IMR-90 (cell line): ENCODE results near the gene GCNT2. TPM values are rescaled to one million over a fixed set of nuclear protein-coding genes. Genes with fewer than 3 reads are reported as not detected.

Experiments
- ATAC-seq: fragments of 200-7000 bp; cut with Tn5 transposase; 2 replicates; pipeline ENCODE4 v1.9.1; 2020; ENCODE audit warnings: low read depth, mild to moderate bottlenecking, moderate library complexity
- BruUV-seq: library from RNA; stranded (reverse); fragments of 400-500 nt; replicated peaks from 2 replicates; lab custom pipeline; 2021; lab: Mats Ljungman, UMichigan
- CTCF ChIA-PET: fragments of 300-600 bp; formaldehyde crosslinking; extraction: SDS; loops from one replicate; lab custom pipeline; 2021; ENCODE audit warnings: antibody characterized with exemption; lab: Yijun Ruan, JAX
- POLR2A ChIA-PET: fragments of 300-600 bp; sonication (Branson Sonifier 250); formaldehyde crosslinking; loops from one replicate; lab custom pipeline; 2022; ENCODE audit warnings: antibody characterized with exemption; ENCODE audit not compliant: unreplicated experiment; lab: Charles Lee
- DNase-seq: peaks from one replicate; pipeline ENCODE4 v3.0.0; 2013
- H2AFZ ChIP-seq: replicated peaks from 2 replicates; pipeline ENCODE3; 2013; ENCODE audit warnings: low read length, mild to moderate bottlenecking; ENCODE audit not compliant: poor library complexity
- H2AK5ac ChIP-seq: 2 replicates; pipeline ENCODE4 v1.6.1; 2013; ENCODE audit warnings: low read depth, low read length, inconsistent platforms
- H2AK9ac ChIP-seq: replicated peaks from 2 replicates; pipeline ENCODE3; 2013; ENCODE audit warnings: mild to moderate bottlenecking, low read depth, low read length, moderate library complexity; ENCODE audit not compliant: poor library complexity
- H2BK120ac ChIP-seq: 2 replicates; pipeline ENCODE4 v1.6.1; 2013; ENCODE audit warnings: low read depth, low read length, inconsistent platforms
- H2BK15ac ChIP-seq: 3 replicates; pipeline ENCODE4 v1.6.1; 2013; ENCODE audit warnings: low read depth, low read length, inconsistent platforms
- H2BK20ac ChIP-seq: 2 replicates; pipeline ENCODE4 v1.6.1; 2013; ENCODE audit warnings: low read depth, mild to moderate bottlenecking, inconsistent platforms, low read length, moderate library complexity
- H2BK5ac ChIP-seq: 2 replicates; pipeline ENCODE4 v1.6.1; 2013; ENCODE audit warnings: mild to moderate bottlenecking, low read depth, low read length, inconsistent platforms; ENCODE audit not compliant: poor library complexity, severe bottlenecking
- H3K14ac ChIP-seq: replicated peaks from 2 replicates; pipeline ENCODE4 v1.6.1; 2013; ENCODE audit warnings: low read depth, low read length, inconsistent platforms
- H3K18ac ChIP-seq: 2 replicates; pipeline ENCODE4 v1.6.1; 2013; ENCODE audit warnings: low read depth, low read length, control low read depth
- H3K23ac ChIP-seq: 2 replicates; pipeline ENCODE4 v1.6.1; 2013; ENCODE audit warnings: low read depth, low read length, inconsistent platforms
- H3K27ac ChIP-seq: 2 replicates; pipeline ENCODE4 v1.5.1; 2013; ENCODE audit warnings: mild to moderate bottlenecking, control low read depth, low read length; ENCODE audit not compliant: insufficient read depth
- H3K27me3 ChIP-seq: 2 replicates; pipeline ENCODE4 v1.6.1; 2013; ENCODE audit warnings: low read length; ENCODE audit not compliant: control insufficient read depth, insufficient read depth
- H3K36me3 ChIP-seq: 2 replicates; pipeline ENCODE4 v1.6.1; 2013; ENCODE audit warnings: low read length, mixed read lengths; ENCODE audit not compliant: control insufficient read depth, insufficient read depth
- H3K4ac ChIP-seq: 2 replicates; pipeline ENCODE4 v1.6.1; 2013; ENCODE audit warnings: low read depth, low read length, inconsistent platforms
- H3K4me1 ChIP-seq: 2 replicates; pipeline ENCODE4 v1.6.1; 2013; ENCODE audit warnings: low read length, mixed read lengths; ENCODE audit not compliant: control insufficient read depth, insufficient read depth
- H3K4me2 ChIP-seq: 2 replicates; pipeline ENCODE4 v1.6.1; 2013; ENCODE audit warnings: low read depth, mild to moderate bottlenecking, control low read depth, low read length, moderate library complexity
- H3K4me3 ChIP-seq: 2 replicates; pipeline ENCODE4 v1.5.1; 2013; ENCODE audit warnings: low read depth, mild to moderate bottlenecking, control low read depth, low read length, moderate library complexity; ENCODE audit not compliant: insufficient read depth
- H3K56ac ChIP-seq: 2 replicates; pipeline ENCODE4 v1.6.1; 2013; ENCODE audit warnings: low read length, inconsistent platforms; ENCODE audit not compliant: insufficient read depth; ENCODE audit errors: extremely low read depth
- H3K79me1 ChIP-seq, 2 experiments: 2 replicates each; pipeline ENCODE4 v1.6.1; 2013; ENCODE audit warnings: low read length in 2 of 2, inconsistent platforms in 1 of 2, low read depth in 1 of 2
- H3K9ac ChIP-seq: 2 replicates; pipeline ENCODE4 v1.6.1; 2013; ENCODE audit warnings: low read depth, low read length, control low read depth
- H3K9me1 ChIP-seq: 2 replicates; pipeline ENCODE4 v1.6.1; 2013; ENCODE audit warnings: low read length, inconsistent platforms; ENCODE audit not compliant: insufficient read depth
- H3K9me3 ChIP-seq: 2 replicates; pipeline ENCODE4 v1.6.1; 2013; ENCODE audit warnings: low read length; ENCODE audit not compliant: control insufficient read depth, insufficient read depth
- H4K20me1 ChIP-seq: 2 replicates; pipeline ENCODE4 v1.6.1; 2013; ENCODE audit warnings: low read length, inconsistent platforms; ENCODE audit not compliant: insufficient read depth
- H4K5ac ChIP-seq: 2 replicates; pipeline ENCODE4 v1.6.1; 2013; ENCODE audit warnings: mild to moderate bottlenecking, low read depth, low read length, control low read depth
- H4K8ac ChIP-seq, 2 experiments: 2 replicates each; pipeline ENCODE4 v1.6.1; 2013; ENCODE audit warnings: low read depth in 2 of 2, low read length in 2 of 2, control low read depth in 1 of 2, inconsistent platforms in 1 of 2
- H4K91ac ChIP-seq: 2 replicates; pipeline ENCODE4 v1.6.1; 2013; ENCODE audit warnings: low read depth, low read length, inconsistent platforms; ENCODE audit not compliant: insufficient read depth
- BHLHE40 ChIP-seq: fragments of 150-350 bp; IDR thresholded peaks from 2 replicates; pipeline ENCODE4 v1.6.1; 2016; ENCODE audit warnings: mild to moderate bottlenecking, low read depth, low read length
- CEBPB ChIP-seq: IDR thresholded peaks from 2 replicates; pipeline ENCODE4 v1.6.1; 2012; ENCODE audit warnings: low read depth, low read length, improper control_type of control experiment
- CHD1 ChIP-seq: IDR thresholded peaks from 2 replicates; pipeline ENCODE4 v1.6.1; 2012; ENCODE audit warnings: low read depth, low read length, improper control_type of control experiment
- MXI1 ChIP-seq: IDR thresholded peaks from 2 replicates; pipeline ENCODE4 v1.6.1; 2012; ENCODE audit warnings: low read depth, mild to moderate bottlenecking, low read length, moderate library complexity, borderline replicate concordance
- dilution Hi-C: fragments of 300-500 bp; cut with HindIII; formaldehyde crosslinking; loops from one replicate; pipeline ENCODE4 v1.14.3; 2018; ENCODE audit warnings: low sequenced_read_pairs; ENCODE audit not compliant: unreplicated experiment
- in situ Hi-C: fragments of 300-500 bp; cut with MboI; formaldehyde crosslinking; loops from 3 replicates; pipeline ENCODE4 v1.14.3; 2019; ENCODE audit warnings: low sequenced_read_pairs, inconsistent platforms, mixed read lengths
- intact Hi-C: fragments of 100-400 bp; cut with micrococcal nuclease; formaldehyde crosslinking; loops from 2 replicates; pipeline ENCODE4 v1.10.0; 2022
- polyA plus RNA-seq, 3 experiments: library from polyadenylated mRNA; depleted of rRNA; stranded (reverse); fragments of >200 nt; gene quantifications; 2 replicates each; pipeline ENCODE4 v1.2.3, GENCODE V29; 2012; ENCODE audit warnings: low replicate concordance in 1 of 3
- total RNA-seq: library from RNA; depleted of rRNA; stranded (reverse); fragments of >200 nt; gene quantifications from 2 replicates; pipeline ENCODE4 v1.2.3, GENCODE V29; 2012

GCNT2 gene
- total and polyA plus RNA-seq, 2 of the 4 experiments (the other 2 are of a cell fraction) = 0.34 to 0.90 TPM

- TF ChIP-seq CEBPB (no peak), BHLHE40 (no peak), MXI1 (no peak), CHD1 (no peak)
- POLR2A ChIA-PET = interaction anchor here (0.8 kb wide), 1 partner anchor 8 kb away, joined by 4 read pairs; no protein-coding TSS in a partner anchor
- intact Hi-C loops = no loop called here
Observed at GRCh38 chr6:10547809-10548208, 26.7 kb downstream of the GCNT2 start.

More at GRCh38 chr6:10547809-10548208, 26.7 kb downstream of the GCNT2 start:
- Histone ChIP-seq H2AK5ac (no peak overlapping the region), H4K20me1 (no peaks in the 10 kb centered on the region), H3K9ac (no peak overlapping the region), H2BK15ac (no peak overlapping the region), H3K79me1 (no peaks in the 10 kb centered on the region), H3K9me3 (no peaks in the 10 kb centered on the region; the same call in 1 of the 2 replicates), H2BK120ac (no peak overlapping the region), H3K4me2 (no peak overlapping the region), H3K14ac (no peak overlapping the region), H3K56ac (no peak overlapping the region), H2AK9ac (no peak overlapping the region), H4K5ac (no peak overlapping the region), H3K18ac (no peak overlapping the region), H3K4ac (no peak overlapping the region), H3K9me1 (no peaks in the 10 kb centered on the region), H3K23ac (no peak overlapping the region), H3K4me3 (no peak overlapping the region), H4K91ac (no peak overlapping the region), H3K4me1 (no peaks in the 10 kb centered on the region), H2AFZ (no peak overlapping the region), H3K27ac (no peak overlapping the region), H3K27me3 (no peaks in the 10 kb centered on the region), H4K8ac (no peak overlapping the region), H2BK5ac (no peak overlapping the region), H3K36me3 (no peaks in the 10 kb centered on the region), H2BK20ac (no peak overlapping the region)
- BruUV-seq = no TSS peak
- CTCF ChIA-PET = no interaction called here
- DNase-seq (no peak), ATAC-seq (no peak)
- in situ Hi-C loops (no loop called here), dilution Hi-C loops (no loop called here)
